HG02642 (cell line): ENCODE results near the gene FSD1.
"Not testable (repeated sequence)": the region's sequence is repeated elsewhere in the genome, so short reads cannot be mapped to it uniquely, and the experiment has no call there.

ENCODE experiments used
- ATAC-seq: cut with Tn5 transposase; IDR thresholded peaks from one replicate; pipeline ENCODE4 v1.9.1; 2021; ENCODE audit warnings: mild to moderate bottlenecking; ENCODE audit not compliant: unreplicated experiment, poor library complexity

The FSD1 gene

DNA sequence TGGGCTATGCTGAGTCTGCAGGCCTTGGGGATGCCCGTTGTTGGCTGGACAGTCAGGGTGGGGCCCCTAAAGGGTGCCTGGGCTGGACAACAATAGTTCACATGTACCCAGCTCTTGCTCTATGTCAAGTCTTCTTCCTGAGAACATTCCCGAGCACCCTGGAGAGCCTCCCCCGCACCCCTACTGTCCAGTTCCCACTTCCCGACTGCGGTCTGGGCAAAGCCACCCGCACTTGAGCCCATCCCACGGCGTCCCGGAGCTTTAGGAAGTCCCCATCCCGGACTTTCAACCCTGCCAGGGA is 37.9 kb downstream of the FSD1 start:
- no peak for ATAC-seq

DNA sequence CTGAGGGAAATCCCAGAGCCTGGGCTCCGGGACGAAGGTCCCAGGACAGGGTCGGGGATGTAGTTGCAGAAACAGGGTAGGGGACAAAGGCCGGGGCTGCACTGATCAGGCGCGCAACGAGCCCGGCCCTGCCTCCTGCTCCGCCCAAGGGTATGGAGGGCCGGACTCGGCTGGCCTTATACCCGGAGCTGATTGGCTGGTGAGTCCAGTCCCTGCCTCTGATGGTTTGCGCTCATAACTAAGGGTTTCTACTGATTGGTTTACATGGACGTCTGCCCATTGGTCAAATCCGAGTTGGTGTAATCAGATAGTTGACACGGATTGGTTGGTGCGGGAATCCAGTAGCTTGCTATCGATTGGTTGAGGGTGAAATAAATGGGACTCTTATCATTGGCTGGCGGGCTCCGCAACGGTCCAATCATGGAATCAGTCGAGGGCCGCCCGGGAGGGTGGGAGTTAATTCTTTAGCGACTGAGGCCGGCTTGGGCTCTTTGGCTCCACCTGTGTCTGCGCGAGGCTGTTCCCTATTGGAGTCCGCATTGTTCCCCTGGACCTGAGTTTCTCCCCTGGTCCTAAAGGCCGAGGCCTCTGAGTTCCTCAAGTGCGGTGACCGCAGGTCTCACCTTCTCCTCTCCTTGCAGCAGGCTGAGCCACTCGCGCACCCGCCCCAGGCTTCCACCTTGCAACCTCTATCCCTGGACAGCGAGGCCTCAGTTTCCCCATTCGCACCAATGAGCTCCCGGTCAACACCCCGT is 38.4 kb downstream of the FSD1 start:
- peak; percentile 83 for ATAC-seq

DNA sequence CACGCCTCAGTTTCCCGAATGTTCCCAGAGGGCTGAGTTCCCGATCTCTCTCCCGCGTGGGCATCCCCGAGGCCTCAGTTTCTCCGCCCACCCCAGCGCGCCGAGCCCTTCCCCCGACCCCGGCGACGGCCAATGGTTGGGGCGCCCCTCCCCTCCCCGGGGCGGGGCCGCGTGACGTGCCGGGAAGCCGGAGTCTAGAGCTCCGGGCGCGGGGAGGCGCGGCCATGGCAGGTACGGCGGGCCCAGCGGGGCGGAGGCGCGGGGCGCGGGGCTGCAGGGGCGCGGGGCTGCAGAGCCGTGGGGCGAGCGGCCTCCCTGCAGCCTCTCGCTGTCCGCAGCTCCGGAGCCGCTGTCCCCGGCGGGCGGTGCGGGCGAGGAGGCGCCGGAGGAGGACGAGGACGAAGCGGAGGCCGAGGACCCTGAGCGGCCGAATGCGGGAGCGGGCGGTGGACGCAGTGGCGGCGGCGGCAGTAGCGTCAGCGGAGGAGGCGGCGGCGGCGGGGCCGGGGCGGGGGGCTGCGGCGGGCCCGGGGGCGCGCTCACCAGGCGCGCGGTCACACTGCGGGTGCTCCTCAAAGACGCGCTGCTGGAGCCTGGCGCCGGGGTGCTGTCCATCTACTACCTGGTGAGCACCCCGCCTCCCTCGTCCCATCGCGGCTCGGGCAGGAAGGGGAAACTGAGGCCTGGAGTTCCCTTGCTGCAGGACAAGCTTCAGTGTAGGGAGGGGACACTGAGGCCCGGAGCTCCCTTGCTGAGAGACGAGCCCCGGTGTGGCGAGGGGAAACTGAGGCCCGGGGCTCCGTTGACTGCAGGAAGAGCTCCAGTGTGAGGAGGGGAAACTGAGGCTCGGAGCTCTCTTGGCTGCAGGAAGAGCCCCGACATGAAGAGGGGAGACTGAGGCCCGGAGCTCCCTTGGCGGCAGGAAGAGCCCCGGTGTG is 39.2 kb downstream of the FSD1 start, which contains the start of gene MPND:
Gene MPND (plus strand): TSS at position 193 of the 938 bp plus-strand sequence. CDS start 32 bp downstream, at position 225.
- ATAC-seq, result peak; percentile 62

DNA sequence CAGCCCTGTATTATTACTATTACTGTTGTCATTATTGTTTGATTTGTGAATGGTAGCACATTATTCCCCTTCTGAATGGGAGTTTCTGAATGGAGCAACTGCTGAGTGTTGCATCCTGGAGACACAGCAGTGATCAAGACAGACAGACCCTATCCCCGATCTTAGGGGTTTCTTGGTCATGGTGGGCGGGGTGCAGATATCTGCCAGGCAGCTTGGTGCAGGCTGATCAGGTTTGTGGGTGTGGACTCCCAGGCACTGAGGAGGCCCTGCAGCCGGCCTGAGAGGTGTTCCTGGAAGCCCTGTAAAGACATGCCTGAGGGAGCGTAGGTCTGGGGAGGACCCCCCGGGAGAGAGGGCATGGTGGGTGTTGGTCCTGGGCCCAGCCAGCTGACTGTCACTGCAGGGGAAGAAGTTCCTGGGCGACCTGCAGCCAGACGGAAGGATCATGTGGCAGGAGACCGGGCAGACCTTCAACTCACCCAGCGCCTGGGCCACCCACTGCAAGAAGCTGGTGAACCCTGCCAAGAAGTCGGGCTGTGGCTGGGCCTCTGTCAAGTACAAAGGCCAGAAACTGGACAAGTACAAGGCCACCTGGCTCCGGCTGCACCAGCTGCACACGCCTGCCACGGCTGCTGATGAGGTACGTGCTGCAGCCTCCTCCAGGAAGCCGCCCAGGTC is 41.1 kb downstream of the FSD1 start:
- no peak for ATAC-seq

DNA sequence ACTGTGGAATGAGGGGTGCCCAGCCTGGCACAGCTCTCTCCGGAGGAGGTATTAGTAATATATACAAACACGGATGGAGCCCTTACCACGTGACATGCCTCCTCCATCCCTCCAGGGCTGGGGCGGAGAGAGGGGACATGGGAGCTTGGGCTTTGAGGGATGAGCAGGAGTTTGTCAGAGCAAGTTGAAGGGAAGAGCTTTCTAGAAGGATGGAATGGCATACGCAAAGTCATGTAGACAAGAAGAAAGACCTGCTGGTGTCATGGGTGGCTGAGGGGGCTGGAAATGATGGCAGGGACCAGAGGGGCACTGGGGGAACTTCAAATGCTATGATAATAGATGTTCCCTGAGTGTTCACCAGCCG is 41.6 kb downstream of the FSD1 start:
- no peak for ATAC-seq

DNA sequence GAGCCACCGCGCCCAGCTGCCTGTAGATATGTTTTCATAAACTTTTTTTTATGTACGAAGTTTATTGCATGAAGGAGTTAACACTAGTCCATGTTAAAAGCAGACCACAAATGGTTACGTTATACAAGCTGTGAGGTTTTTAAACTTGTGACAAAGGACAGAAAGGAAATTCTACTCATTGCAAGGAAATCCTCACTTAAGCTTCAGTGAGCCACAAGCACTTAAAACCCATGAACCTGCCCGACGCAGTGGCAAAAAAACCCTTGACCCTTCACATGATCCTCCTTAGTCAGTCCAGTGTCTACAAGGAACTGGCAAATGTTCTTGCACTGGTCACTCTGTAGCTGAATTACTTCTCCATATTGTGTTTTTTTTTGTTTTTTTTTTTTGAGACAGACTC is 43.1 kb downstream of the FSD1 start:
- ATAC-seq, result no peak

DNA sequence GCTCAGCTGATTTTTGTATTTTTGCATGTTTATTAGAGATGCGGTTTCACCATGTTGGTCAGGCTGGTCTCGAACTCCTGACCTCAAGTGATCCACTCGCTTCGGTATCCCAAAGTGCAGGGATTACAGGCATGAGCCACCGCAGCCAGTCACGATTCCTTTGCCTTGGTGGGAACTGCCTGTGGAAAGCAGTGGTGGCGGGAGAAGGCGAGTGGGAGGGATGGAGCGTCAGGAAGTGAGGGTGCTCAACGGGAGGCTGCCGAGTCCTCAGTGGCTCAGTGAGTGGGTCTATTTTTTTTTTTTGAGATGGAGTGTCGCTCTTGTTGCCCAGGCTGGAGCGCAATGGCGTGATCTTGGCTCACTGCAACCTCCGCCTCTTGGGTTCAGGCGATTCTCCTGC is 44.8 kb downstream of the FSD1 start:
- not testable (repeated sequence) for ATAC-seq

DNA sequence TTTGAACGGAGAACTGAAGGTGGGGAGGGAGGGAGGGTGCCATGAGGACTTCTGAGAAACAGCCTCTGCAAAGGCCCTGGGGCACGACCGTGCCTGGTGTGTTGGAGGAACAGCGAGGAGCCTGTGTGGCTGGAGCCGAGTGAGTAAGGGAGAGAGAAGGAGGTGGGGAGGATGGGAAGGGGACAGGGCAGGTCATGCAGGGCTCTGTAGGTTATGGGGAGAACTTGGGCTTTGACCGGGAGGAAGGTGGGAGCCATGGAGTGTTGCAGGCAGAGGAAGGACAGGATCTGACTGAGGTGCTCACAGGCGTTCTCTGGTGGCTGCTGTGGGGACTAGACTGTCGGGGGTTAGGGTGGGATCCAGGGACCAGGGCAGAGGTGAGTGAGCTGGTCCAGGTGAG is 45.7 kb downstream of the FSD1 start:
- ATAC-seq, result no peak

DNA sequence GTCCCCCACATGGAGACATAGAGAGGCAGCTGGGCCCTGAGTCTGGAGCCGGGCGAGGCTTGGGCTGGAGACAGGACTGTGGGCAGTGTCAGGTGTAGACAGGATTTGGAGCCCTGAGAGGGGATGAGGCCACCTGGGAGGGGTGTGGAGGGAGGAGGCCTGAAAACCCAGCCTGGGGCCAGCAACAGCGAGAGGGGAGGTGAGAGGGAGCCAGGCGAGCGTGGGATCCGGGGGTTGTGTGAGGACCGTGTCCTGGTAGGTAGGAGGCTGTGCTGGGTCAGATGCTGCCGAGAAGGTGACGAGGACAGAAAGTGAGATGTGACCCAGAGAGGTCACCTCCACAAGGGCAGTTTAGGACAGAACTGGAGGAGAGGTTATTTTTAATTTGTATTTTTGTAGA is 46.3 kb downstream of the FSD1 start:
- ATAC-seq, result no peak

DNA sequence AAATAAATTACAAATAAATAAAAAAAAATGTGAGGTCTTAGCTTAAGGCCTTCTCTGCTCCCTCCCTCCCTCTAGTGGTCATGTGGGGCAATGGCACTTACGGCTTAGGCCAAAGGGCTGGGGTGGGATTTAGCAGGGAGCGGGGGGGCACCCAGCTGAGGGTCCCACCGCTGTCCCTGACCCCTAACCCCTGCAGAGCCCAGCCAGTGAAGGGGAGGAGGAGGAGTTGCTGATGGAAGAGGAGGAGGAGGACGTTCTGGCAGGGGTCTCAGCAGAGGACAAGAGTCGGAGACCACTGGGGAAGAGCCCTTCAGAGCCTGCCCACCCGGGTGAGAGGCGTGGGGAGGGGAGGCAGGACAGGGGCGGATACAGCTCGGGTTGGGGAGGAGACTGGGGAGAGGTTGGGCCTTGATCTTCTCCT is 48.3 kb downstream of the FSD1 start:
- ATAC-seq, result no peak

DNA sequence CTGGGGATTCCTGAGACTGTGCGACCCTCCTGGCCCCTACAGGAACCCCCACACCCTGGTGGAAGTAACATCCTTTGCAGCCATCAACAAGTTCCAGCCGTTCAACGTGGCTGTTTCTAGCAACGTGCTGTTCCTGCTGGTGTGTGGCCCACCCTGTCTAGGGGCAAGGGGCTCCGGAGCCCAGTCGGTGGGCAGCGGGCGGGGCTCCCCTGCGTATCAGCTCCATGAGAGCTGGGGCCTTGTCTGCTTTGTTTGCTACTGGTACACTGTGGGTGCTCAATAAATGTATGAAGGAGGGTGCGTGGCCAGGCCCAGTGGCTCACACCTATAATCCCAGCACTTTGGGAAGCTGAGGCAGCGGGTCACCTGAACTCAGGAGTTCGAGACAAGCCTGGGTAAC is 49.9 kb downstream of the FSD1 start:
- ATAC-seq, result no peak

DNA sequence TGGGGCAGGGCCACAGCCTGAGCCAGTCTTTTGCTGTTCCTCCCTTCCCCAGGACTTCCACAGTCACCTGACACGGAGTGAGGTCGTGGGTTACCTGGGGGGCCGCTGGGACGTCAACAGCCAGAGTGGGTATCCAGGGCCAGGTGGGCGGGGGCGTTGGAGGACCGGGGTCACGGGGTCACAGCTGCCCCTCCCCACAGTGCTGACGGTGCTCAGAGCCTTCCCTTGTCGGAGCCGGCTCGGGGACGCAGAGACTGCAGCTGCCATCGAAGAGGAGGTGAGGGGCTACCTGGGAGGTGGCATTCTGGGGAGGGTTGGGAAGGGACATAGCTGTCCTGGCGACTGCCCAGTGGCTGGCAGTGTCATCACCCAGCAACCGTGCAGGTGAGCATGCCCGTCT is 50.5 kb downstream of the FSD1 start:
- ATAC-seq, result no peak

DNA sequence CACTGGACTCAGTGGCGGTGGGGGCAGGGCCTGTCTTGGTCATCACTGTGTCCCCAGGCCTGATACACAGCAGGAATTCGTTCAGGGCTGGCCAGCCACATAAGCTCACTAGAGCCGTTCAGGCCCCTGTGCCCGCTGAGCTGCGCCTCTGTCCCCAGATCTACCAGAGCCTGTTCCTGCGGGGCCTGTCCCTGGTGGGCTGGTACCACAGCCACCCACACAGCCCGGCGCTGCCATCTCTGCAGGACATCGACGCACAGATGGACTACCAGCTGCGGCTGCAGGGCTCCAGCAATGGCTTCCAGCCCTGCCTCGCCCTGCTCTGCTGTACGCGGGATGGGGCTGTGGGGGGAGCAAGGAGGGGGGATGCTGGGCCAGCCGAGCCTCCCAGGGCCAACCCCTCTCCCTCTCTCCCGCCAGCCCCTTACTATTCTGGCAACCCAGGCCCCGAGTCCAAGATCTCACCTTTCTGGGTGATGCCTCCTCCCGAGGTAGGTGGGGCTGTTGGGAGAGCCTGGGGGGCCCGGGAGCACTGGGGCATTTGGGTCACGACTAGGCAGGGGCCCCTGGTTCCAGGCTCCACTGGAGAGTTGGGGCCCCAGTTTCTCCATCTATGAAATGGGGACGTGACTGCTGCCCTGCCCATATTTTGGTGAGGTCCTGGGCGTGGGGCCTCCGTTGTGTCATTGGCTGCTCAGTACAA is 52.8 kb downstream of the FSD1 start:
- no peak for ATAC-seq

DNA sequence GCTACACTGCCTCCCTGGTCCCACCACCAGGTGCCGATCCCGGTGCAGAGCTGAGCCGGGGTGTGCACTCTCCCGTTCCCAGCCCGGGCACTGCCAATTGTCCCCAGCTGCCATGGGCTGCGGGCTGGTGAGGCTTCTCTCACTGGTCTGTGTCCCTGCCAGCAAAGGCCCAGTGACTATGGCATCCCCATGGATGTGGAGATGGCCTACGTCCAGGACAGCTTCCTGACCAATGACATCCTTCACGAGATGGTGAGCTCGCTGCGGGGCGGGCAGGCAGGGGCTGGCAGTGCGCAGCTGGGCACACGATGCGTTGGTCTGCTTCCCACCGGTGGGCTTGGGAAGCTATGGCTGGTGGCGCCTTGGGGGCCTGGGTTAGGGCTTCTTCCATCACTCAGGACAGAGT is 53.5 kb downstream of the FSD1 start:
- no peak for ATAC-seq

DNA sequence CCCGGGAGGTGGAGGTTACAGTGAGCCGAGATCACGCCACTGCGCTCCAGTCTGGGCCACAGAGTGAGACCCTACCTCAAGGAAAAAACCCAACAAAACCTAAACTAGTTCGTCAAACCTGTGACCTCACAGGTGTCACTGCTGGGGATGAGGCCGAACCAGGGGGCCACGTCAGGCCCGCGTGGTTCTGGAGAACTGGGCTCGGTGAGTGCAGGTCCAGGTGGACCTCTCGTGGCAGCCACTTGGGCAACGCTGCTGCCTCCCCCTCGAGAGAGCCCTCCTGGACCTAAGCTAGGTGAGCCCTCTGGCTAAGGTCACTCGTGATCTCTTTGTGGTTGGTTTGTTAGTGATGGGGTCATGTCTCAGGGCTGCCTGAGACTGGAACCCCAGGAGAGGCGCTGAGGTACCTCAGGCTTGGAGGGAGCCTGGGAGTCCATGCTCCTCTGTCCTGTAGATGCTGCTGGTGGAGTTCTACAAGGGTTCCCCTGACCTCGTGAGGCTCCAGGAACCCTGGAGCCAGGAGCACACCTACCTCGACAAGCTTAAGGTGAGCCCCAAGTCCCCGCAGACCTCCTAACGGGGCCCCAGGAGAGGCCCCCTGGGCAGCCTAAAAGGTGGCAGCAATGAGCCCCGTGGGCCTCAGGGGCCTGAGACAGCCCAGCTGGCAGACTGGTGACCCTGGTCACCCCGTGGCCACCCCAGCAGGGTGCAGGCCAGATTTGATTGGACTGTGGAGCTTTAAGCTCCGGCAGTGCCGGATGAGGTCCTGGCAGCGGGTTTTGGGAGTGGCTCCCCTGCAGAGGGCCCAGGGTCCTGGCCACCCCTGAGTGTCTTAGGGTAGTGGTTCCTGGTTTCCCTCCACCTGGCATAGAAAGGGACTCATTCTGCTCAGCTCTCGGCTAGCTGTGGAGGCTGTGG is 54.6 kb downstream of the FSD1 start:
- ATAC-seq, result no peak

DNA sequence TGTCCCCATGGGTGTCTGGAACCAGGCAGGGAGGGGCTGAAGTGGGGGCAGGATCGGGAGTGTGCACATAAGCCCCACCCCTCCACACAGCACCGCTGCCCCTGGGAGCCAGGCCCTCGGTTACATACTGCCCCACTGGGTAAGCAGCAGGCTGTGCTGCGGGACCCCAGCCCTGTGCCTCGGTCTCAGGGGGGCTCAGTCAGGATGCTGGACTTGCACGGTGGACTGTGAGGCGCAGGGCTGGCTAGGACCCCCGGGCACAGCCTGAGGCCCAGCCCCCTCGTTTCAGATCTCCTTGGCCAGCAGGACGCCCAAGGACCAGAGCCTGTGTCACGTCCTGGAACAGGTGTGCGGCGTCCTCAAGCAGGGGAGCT is 55.2 kb downstream of the FSD1 start:
- ATAC-seq, result no peak

DNA sequence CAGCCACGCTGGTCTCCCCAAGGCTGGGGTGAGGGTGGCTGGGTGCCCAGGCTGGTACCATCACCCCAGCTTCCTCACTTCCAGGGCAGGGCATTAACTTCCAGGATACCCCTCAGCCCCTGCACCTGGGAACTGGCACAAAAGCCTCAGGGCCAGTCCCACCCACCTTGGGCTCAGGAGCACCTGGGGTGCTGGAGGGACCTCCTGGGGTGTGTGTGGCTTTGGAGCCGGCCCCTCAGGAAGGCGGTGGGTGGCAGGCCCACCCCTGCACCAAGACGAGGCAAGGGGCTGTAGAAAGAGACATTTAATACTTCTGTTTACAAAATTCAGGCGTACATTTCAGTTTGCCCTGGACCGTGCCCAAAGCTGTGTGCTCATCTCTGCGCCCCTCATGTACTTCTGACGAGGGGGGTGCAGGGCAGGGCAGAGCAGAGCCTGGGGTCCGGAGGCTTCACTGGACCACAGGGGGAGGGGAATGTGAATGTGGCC is 55.7 kb downstream of the FSD1 start:
- no peak for ATAC-seq

DNA sequence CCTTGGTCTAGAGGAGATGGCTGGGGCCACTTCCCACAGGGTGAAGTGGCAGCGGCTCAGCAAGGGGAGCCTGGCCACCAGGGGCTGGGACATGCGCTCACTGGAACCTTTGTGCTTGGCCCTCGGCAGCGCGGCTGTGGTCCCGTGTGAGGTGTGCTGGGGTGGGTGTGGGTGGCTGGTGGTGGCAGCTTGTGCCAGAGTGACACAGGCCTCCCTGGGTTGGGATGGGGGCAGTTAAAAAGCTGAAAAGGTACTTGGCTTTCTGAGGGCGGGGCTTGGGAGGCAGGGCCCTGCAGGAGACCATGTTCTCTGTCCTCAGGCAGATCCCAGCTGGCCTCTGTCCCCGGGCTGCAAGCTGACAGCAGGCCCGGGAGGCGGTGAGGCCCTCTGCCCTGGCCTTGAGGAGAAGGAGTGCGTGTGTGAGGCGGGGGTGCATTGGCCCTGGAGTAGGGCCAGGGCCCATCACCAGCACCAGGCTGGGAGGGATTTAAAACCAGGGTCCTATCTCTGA is 56.3 kb downstream of the FSD1 start:
- no peak for ATAC-seq
